Mammary epithelial cell (primary cell): Measurements from ENCODE around the gene BPIFB1.

Source experiments
- EZH2 ChIP-seq: IDR thresholded peaks from 2 replicates; pipeline ENCODE4 v1.6.1; 2012; ENCODE audit warnings: low read length, inconsistent platforms, borderline replicate concordance
- TF ChIP-seq, protein P1 (sequence below), 2 donors: IDR thresholded peaks in 1 of 2; conservative IDR thresholded peaks in 1 of 2; 2 replicates each; pipeline ENCODE4 v1.5.1; 2011 to 2012; ENCODE audit warnings: inconsistent platforms in 2 of 2, low read length in 2 of 2, mild to moderate bottlenecking in 2 of 2, control low read depth in 1 of 2, low read depth in 1 of 2; ENCODE audit not compliant: insufficient read depth in 1 of 2; ENCODE audit errors: extremely low read depth in 1 of 2

DNA sequence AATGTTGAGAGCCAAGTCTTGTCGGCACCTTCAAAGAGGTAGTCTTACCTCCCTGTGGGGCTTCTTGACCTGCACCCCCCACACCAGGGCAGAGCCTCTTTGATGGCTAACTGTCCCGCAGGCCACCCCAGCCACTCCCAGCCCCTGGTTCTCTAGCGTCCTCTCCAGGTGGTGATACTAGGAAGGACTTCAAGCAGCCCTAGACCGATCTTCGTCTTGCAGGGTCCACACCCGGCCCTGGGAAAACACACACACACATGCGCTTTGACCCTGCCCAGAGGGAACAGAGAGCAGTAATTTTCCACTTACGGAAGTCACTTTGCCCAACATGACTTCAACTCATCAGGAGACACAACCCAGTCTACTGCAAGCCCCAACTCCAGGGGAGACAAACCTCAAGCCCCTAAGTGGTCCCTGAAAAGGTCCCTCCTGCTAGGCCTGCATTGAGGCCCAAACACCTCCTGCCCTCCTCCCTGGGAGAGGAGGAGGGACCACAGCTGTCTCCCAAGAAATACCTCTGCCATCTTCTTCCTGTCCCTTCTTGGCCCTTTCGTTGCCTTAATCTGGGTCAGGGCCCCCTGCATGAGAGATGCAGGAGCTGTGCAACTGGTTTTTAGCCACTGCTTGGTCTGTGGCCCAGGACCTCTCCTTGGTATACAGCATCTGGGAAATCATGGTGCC lies 2.9 kb upstream of the BPIFB1 start:
- TF ChIP-seq, protein P1, sequence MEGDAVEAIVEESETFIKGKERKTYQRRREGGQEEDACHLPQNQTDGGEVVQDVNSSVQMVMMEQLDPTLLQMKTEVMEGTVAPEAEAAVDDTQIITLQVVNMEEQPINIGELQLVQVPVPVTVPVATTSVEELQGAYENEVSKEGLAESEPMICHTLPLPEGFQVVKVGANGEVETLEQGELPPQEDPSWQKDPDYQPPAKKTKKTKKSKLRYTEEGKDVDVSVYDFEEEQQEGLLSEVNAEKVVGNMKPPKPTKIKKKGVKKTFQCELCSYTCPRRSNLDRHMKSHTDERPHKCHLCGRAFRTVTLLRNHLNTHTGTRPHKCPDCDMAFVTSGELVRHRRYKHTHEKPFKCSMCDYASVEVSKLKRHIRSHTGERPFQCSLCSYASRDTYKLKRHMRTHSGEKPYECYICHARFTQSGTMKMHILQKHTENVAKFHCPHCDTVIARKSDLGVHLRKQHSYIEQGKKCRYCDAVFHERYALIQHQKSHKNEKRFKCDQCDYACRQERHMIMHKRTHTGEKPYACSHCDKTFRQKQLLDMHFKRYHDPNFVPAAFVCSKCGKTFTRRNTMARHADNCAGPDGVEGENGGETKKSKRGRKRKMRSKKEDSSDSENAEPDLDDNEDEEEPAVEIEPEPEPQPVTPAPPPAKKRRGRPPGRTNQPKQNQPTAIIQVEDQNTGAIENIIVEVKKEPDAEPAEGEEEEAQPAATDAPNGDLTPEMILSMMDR (conservative IDR thresholded peaks at IDR 0.05 in 1 of 2, IDR thresholded peaks at IDR 0.05 in 1 of 2; ENCODE audit: extremely low read depth in 1 of 2, insufficient read depth in 1 of 2, low read depth in 1 of 2, low read length in 2 of 2): no peak
- no peak for TF ChIP-seq EZH2
